Keratinocyte (primary cell): Measurements from ENCODE around the gene DDX54.

ENCODE experiments used
- CTCF ChIP-seq, 3 experiments: IDR thresholded peaks in 1 of 3; conservative IDR thresholded peaks in 1 of 3; optimal IDR thresholded peaks in 1 of 3; 2 replicates in 2 of 3; 3 replicates in 1 of 3; pipeline versions ENCODE3 to v1.5.1; 2011; ENCODE audit warnings: low read length in 3 of 3, mild to moderate bottlenecking in 3 of 3, moderate library complexity in 2 of 3, control low read depth in 1 of 3, inconsistent platforms in 1 of 3; ENCODE audit not compliant: insufficient read depth in 2 of 3; ENCODE audit errors: extremely low read depth in 1 of 3
- EZH2 ChIP-seq: IDR thresholded peaks from one replicate; pipeline ENCODE4 v1.6.1; 2012; ENCODE audit warnings: inconsistent platforms, mild to moderate bottlenecking, low read length, moderate library complexity

GRCh38 chr12:113180333-113180732 lies 4.9 kb downstream of the DDX54 start:
- no peak for TF ChIP-seq CTCF (optimal IDR thresholded peaks at IDR 0.05 in 1 of 3, IDR thresholded peaks at IDR 0.05 in 1 of 3, conservative IDR thresholded peaks at IDR 0.05 in 1 of 3; ENCODE audit: extremely low read depth in 1 of 3, insufficient read depth in 2 of 3, low read length in 3 of 3)
- no peak for TF ChIP-seq EZH2
